GM12878 (cell line): ENCODE data around the gene SHC1. TPM values are rescaled to one million over a fixed set of nuclear protein-coding genes. Genes with fewer than 3 reads are reported as not detected.

Experiments
- ATAC-seq: fragments of 200-7000 bp; cut with Tn5 transposase; 3 replicates; pipeline ENCODE4 v1.9.1; 2020; ENCODE audit warnings: mild to moderate bottlenecking, moderate library complexity
- BruUV-seq: library from RNA; stranded (reverse); fragments of 400-500 nt; replicated peaks from 2 replicates; lab custom pipeline; 2021; lab: Mats Ljungman, UMichigan
- CTCF ChIA-PET: fragments of 300-600 bp; sonication (Branson Sonifier 250); formaldehyde crosslinking; extraction: SDS; loops from one replicate; lab custom pipeline; 2021; ENCODE audit warnings: inconsistent platforms; lab: Yijun Ruan, JAX
- POLR2A ChIA-PET: fragments of 350-600 bp; formaldehyde crosslinking; extraction: SDS; loops from one replicate; lab custom pipeline; 2021; ENCODE audit warnings: inconsistent platforms; lab: Charles Lee
- RAD21 ChIA-PET: fragments of 300-600 bp; sonication (Branson Sonifier 250); formaldehyde crosslinking; loops from one replicate; lab custom pipeline; 2023; ENCODE audit warnings: antibody characterized with exemption; ENCODE audit not compliant: unreplicated experiment; lab: Charles Lee
- SMC1A ChIA-PET: fragments of 300-600 bp; sonication (Branson Sonifier 250); formaldehyde crosslinking; loops from one replicate; lab custom pipeline; 2023; ENCODE audit not compliant: unreplicated experiment, uncharacterized antibody; lab: Charles Lee
- DNase-seq: peaks from one replicate; pipeline ENCODE4 v3.0.0-alpha.2; 2011; ENCODE audit warnings: low read depth, low spot score
- FAIRE-seq: peaks from 3 replicates; lab custom pipeline; 2011; peaks lifted over from hg19 to GRCh38; lab: Jason Lieb, UNC
- H2AFZ ChIP-seq: 2 replicates; pipeline ENCODE4 v1.6.0; 2011; ENCODE audit warnings: low read depth, low read length, control low read depth; ENCODE audit not compliant: control insufficient read depth
- H3K27ac ChIP-seq: 2 replicates; pipeline ENCODE4 v1.5.1; 2011; ENCODE audit warnings: control low read depth; ENCODE audit not compliant: control insufficient read depth, insufficient read depth
- H3K27me3 ChIP-seq, 2 experiments: replicated peaks in 1 of 2; 2 replicates each; pipeline versions ENCODE4 v1.6.0 to v1.6.1; 2011; ENCODE audit warnings: low read length in 1 of 2; ENCODE audit not compliant: control insufficient read depth in 2 of 2, insufficient read depth in 2 of 2
- H3K36me3 ChIP-seq, 2 experiments: 2 replicates each; pipeline ENCODE4 v1.5.1; 2011; ENCODE audit warnings: low read length in 1 of 2; ENCODE audit not compliant: control insufficient read depth in 2 of 2, insufficient read depth in 2 of 2
- H3K4me1 ChIP-seq: 2 replicates; pipeline ENCODE4 v1.6.1; 2011; ENCODE audit warnings: mild to moderate bottlenecking, low read length, moderate library complexity, mixed read lengths; ENCODE audit not compliant: control insufficient read depth, insufficient read depth
- H3K4me2 ChIP-seq: 2 replicates; pipeline ENCODE4 v1.6.0; 2011; ENCODE audit warnings: control low read depth; ENCODE audit not compliant: control insufficient read depth, insufficient read depth
- H3K4me3 ChIP-seq: fragments of 200-600 bp; sonication (generic); 2 replicates; pipeline ENCODE4 v1.5.1; 2016
- H3K79me2 ChIP-seq: 2 replicates; pipeline ENCODE4 v1.6.0; 2011; ENCODE audit warnings: low read length; ENCODE audit not compliant: control insufficient read depth, insufficient read depth
- H3K9ac ChIP-seq: 2 replicates; pipeline ENCODE4 v1.8.0; 2011; ENCODE audit warnings: low read length, control low read depth, mixed read lengths; ENCODE audit not compliant: control insufficient read depth, insufficient read depth
- H3K9me3 ChIP-seq: replicated peaks from 3 replicates; pipeline ENCODE4 v1.5.1; 2011; ENCODE audit warnings: mild to moderate bottlenecking, low read length; ENCODE audit not compliant: control insufficient read depth, insufficient read depth
- H4K20me1 ChIP-seq: 2 replicates; pipeline ENCODE4 v1.6.0; 2011; ENCODE audit not compliant: control insufficient read depth, insufficient read depth
- ATF2 ChIP-seq: IDR thresholded peaks from 2 replicates; pipeline ENCODE4 v1.6.1; 2012; ENCODE audit warnings: low read length, inconsistent platforms
- CEBPB ChIP-seq, 2 experiments: fragments of 150-350 bp in 1 of 2; IDR thresholded peaks; 2 replicates each; pipeline ENCODE4 v1.6.1; 2012 to 2014; ENCODE audit warnings: low read depth in 2 of 2, low read length in 2 of 2, borderline replicate concordance in 1 of 2, inconsistent platforms in 1 of 2
- CREB1 ChIP-seq: IDR thresholded peaks from 2 replicates; pipeline ENCODE4 v1.6.1; 2012; ENCODE audit warnings: low read depth, mild to moderate bottlenecking, inconsistent platforms
- ESRRA ChIP-seq: IDR thresholded peaks from 2 replicates; pipeline ENCODE4 v1.6.1; 2012; ENCODE audit warnings: mild to moderate bottlenecking, low read length, improper control_type of control experiment
- HDAC2 ChIP-seq: fragments of 200-600 bp; sonication (generic); IDR thresholded peaks from 2 replicates; pipeline ENCODE4 v1.6.1; 2017
- HDGF ChIP-seq: fragments of 450-650 bp; IDR thresholded peaks from 2 replicates; pipeline ENCODE4 v1.6.1; 2016; ENCODE audit warnings: antibody characterized with exemption
- IKZF2 ChIP-seq, 2 experiments: fragments of 450-650 bp; IDR thresholded peaks; 2 replicates each; pipeline ENCODE4 v1.6.1; 2017; ENCODE audit warnings: mild to moderate bottlenecking in 2 of 2, moderate library complexity in 2 of 2
- NR2C2 ChIP-seq: IDR thresholded peaks from 2 replicates; pipeline ENCODE4 v1.6.1; 2011; ENCODE audit warnings: borderline replicate concordance, low read depth; ENCODE audit not compliant: control insufficient read depth, insufficient read length
- RAD21 ChIP-seq: IDR thresholded peaks from 2 replicates; pipeline ENCODE4 v1.6.1; 2011; ENCODE audit warnings: mild to moderate bottlenecking, low read depth, low read length, moderate library complexity; ENCODE audit not compliant: insufficient read depth
- RAD51 ChIP-seq: fragments of 450-650 bp; IDR thresholded peaks from 2 replicates; pipeline ENCODE4 v1.6.1; 2016; ENCODE audit warnings: moderate library complexity, mild to moderate bottlenecking, inconsistent platforms
- STAT1 ChIP-seq: fragments of 450-650 bp; conservative IDR thresholded peaks from 2 replicates; pipeline ENCODE4 v1.6.1; 2014; ENCODE audit warnings: antibody characterized with exemption, mild to moderate bottlenecking
- WGBS: methylation state at CpG from one replicate; pipeline ENCODE4 v1.1.6; 2016; ENCODE audit warnings: low lambda C conversion rate; ENCODE audit not compliant: insufficient replicate concordance, insufficient coverage; ENCODE audit errors: missing lambda C conversion rate; 5-methylcytosine and 5-hydroxymethylcytosine counted together
- in situ Hi-C: fragments of 300-500 bp; cut with MboI; formaldehyde crosslinking; loops from 9 replicates; pipeline ENCODE4 v1.14.3; 2018; ENCODE audit warnings: mixed read lengths
- intact Hi-C: fragments of 100-400 bp; cut with micrococcal nuclease; formaldehyde crosslinking; loops from one replicate; pipeline ENCODE4 v1.14.2; 2022; ENCODE audit not compliant: unreplicated experiment
- polyA plus RNA-seq, 11 experiments: library from polyadenylated mRNA; depleted of rRNA in 4 of 11; unstranded in 6 of 11; stranded (reverse) in 5 of 11; fragments of >200 nt; fragmentation: Nextera tagmentation in 4 of 11; fragmentation: Illumina TruSeq in 1 of 11; extraction: Ambion mirVana in 4 of 11; extraction: Trizol in 1 of 11; gene quantifications; 1 replicate in 1 of 11; 2 replicates in 10 of 11; pipeline versions ENCODE4 v1.2.1 to v1.2.3, GENCODE V29; 2011 to 2016; ENCODE audit warnings: inconsistent platforms in 2 of 11, missing spikeins in 2 of 11, low read depth in 1 of 11
- total RNA-seq, 4 experiments: library from RNA; depleted of rRNA in 3 of 4; stranded (reverse); fragments of >200 nt in 3 of 4; fragmentation: Illumina TruSeq in 1 of 4; extraction: Trizol in 1 of 4; gene quantifications; 2 replicates each; pipeline versions ENCODE4 v1.2.1 to v1.2.3, GENCODE V29; 2013 to 2021

The SHC1 gene
- total and polyA plus RNA-seq, 10 of the 15 experiments (the other 5 are each of a cell fraction or from before 2014, with no cell fraction given) = 2.6 to 49.3 (median 25.2) TPM

DNA sequence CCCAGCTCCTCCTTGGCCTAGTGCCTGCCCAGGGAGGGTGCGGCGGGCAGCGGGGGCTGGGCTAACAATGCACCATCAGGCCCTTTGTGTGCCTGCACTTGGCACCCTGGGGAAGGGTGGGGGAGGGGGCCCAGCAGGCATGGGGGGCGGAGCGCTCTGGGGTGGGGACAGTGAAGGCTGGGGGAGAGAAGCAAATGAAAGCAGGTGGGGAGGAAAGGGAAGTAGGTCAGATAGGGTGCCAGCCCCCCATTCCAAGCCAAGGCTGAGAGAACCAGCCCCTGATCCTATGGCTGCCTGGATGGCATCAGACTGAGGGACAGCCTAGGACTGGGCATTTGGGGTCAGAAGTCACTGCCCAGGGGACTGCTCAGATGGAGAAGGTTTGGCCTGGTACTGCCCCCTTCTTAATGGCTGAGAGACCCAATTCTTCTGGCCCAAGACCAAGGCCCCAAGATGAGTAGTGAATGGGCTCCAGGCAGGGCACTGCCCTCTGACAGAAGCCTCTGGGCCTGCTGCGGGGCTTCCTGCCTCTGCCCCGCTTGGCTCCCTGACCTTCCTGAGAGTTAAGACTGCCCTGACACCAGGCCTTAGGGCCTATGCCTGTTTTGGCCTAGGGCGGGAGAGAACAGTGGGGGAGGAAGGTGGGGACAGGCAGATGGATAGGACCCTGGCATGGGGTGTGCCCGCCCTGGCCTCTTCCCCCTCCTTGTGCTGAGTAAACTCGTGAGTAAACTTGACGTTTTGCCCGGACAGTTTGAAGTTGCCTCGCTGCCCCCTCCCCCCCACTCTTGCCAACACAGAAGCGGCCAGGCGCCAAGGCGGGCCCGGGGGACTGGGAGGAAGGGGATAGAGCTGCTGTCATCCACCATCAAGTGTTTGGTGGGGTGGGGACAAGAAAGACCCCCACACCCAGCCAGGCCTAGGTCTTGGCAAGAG, 34.8 kb upstream of the SHC1 start:
- Histone ChIP-seq H4K20me1 (0 out of 2 replicates have a peak, but pooled peaks cover 3% of the 10 kb centered on the region), H3K27me3 (no peaks in the 10 kb centered on the region), H3K9ac (peak overlapping the region; percentile 85), H3K4me2 (peak overlapping the region; percentile 98), H3K36me3 (no peaks in the 10 kb centered on the region; a peak in 2 of 4 replicates), H3K4me1 (peaks cover 52% of the 10 kb centered on the region), H3K27ac (peak overlapping the region; percentile 91), H2AFZ (no peak overlapping the region), H3K79me2 (peaks cover 61% of the 10 kb centered on the region), H3K9me3 (no peaks in the 10 kb centered on the region), H3K4me3 (peak overlapping the region; percentile 99; the same call in 1 of the 2 replicates)
- in situ Hi-C loops (no loop called here), intact Hi-C loops (no loop called here)
- ChIA-PET RAD21 (interaction anchor here (1.1 to 3.3 kb wide), 3 partner anchors 10 to 32 kb away, joined by 4 to 14 read pairs (median 4); no protein-coding TSS in a partner anchor), CTCF (interaction anchor here (0.6 to 3.6 kb wide), 7 partner anchors 9 to 65 kb away, joined by 3 to 27 read pairs (median 3); no protein-coding TSS in a partner anchor), SMC1A (no interaction called here), POLR2A (interaction anchor here (1.0 to 1.7 kb wide), 3 partner anchors 11 to 59 kb away, joined by 3 to 5 read pairs (median 4); partner anchors contain the start of gene PYGO2)
- DNase-seq (no peak), ATAC-seq (no peak), FAIRE-seq (no peak)
- WGBS = 27% methylated on average over 14 of the region's 17 CpGs
- TF ChIP-seq IKZF2 (IDR thresholded peaks at IDR 0.05) (no peak), ATF2 (no peak), RAD51 (no peak), HDGF (no peak), CREB1 (no peak), HDAC2 (no peak), STAT1 (no peak), ESRRA (no peak), CEBPB (IDR thresholded peaks at IDR 0.05; ENCODE audit: borderline replicate concordance in 1 of 2, low read depth in 2 of 2, low read length in 2 of 2) (no peak), NR2C2 (no peak), RAD21 (no peak)
- no TSS peak for BruUV-seq
